Activated CD4-positive, alpha-beta T cell treated with anti-CD3 and anti-CD28 coated beads for 1 hour (primary cell): ENCODE measurements around the gene UBAP1.
"Not testable (repeated sequence)": the region's sequence is repeated elsewhere in the genome, so short reads cannot be mapped to it uniquely, and the experiment has no call there.

Experiments
- DNase-seq: peaks from one replicate; pipeline ENCODE4 v3.0.0-alpha.2; 2020

Gene UBAP1

DNA sequence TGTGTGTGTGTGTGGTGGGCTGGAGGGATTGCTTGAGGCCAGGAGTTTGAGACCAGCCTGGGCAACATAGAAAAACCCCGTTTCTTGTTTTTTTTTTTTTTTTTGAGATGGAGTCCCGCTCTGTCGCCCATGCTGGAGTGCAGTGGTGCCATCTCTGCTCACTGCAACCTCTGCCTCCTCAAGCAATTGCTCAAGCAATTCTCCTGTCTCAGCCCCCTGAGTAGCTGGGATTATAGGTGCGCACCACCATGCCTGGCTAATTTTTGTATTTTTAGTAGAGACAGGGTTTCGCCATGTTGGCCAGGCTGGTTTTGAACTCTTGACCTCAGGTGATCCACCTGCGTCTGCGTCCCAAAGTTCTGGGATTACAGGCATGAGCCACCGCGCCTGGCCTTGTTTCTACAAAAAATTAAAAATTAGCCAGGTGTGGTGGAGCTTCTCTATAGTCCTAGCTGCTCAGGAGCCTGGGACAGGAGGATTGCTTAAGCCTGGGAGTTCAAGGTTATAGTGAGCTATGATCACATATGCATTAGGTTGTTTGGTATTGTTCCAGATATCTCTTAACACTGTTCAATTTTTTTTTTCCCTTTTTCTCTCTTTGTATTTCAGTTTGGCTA, 47.4 kb downstream of the UBAP1 start:
- DNase-seq = not testable (repeated sequence)

DNA sequence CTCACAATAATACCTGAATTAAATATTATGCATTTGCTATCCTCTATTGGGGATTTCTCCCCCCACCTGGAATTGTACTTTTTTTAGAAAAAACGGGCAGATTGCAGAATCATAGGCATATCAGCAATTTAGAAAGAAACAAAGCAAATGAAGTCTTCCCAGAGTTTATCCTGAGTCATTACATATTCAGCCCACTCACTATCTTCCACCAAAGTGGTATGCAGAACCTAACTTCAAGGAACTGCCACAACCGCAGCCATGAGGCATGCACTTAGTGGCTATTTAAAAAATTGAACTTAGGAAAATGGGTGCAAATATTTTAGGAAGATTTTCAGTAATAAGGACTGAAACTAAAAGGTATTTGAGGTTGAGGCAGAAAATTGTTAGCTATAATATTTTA, 48.6 kb downstream of the UBAP1 start:
- DNase-seq = no peak

DNA sequence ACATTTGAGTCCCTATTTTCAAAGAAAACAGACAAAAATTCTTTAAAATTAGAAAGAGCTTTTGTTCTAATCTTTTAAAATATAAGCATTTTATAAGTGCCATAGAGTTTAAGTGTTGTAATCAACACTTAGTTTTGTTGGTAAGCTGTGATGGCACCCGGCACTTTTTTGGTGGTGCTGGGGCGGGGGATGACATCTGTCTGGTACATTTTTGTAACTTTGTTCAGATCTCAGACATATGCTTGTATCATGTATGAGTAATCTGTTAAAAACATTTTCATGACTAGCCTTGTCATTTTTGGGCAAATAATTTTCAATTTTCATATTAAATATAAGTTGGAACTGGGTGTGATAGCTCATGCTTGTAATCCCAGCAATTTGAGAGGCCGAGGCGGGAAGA, 51.7 kb downstream of the UBAP1 start:
- DNase-seq = no peak

DNA sequence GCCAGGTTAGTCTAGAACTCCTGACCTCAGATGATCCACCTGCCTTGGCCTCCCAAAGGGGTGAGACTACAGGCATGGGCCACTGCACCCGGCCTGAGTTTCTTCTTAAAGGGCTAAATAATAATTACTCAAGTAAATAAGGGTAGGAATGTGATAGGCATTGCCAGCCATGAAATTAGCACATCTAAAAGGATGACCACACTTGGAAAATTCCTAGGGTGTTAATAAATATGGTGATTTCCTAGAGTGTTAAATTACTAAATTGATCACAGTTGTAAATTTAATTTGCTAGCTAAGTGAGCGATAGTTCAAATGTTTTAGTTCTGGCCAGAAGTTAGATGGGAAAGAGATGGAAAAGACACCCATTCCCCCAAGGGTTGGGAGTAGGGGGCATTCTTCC, 53.4 kb downstream of the UBAP1 start:
- no peak for DNase-seq

DNA sequence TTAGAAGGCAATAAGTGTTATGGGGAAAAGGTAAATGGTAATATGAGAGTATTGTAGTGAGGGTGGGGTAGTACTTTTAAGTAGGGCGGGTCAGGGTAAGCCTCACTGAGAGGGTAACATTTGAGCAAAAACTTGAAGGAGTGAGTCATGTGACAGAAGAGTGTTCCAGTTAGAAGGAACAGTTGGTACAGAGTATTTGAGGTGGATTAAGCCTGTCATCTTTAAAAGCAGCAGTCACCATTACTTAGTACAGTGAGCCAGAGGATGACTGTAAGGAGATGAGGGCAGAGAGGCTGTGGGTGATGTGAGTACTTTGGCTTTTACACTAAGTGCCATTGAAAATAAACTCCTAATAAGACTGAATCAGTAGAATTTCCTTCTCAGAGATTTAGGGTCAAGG, 54.8 kb downstream of the UBAP1 start:
- DNase-seq = no peak

DNA sequence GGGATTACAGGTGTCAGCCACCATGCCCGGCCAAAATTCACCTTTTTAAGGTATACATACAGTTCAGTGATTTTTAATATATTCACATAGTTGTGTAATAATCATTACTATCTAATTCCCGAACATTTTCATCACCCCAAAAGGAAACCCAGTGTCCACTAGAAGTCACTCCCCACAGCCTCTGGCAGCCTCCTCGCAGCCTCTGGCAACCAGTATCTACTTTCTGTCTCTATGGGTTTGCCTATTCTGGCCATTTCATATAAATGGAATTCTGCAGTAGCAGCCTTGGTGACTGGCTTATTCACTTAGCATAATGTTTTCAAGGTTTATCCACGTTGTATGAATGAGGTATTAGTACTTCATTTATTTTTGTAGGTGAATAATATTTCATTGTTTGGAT, 59.0 kb downstream of the UBAP1 start:
- no peak for DNase-seq

DNA sequence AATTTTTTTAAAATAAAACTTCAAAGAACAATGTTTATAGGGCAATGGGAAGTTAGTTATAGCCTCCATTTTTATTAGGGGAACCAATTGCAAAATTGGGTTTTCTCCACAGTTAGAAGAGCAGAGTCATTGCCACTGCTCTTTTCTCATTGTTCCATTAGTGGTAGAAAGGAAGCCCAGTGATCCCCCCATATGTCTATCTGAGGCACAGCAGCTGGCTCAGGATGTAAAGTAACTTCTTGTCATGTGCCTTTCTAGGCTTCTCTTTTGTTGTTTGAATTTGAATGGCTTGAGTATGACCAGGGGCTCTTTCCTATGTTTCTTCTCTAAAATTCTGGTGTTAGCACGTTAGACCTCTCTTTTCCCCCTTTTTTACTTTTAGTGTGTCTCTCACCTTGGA, 61.2 kb downstream of the UBAP1 start:
- no peak for DNase-seq

DNA sequence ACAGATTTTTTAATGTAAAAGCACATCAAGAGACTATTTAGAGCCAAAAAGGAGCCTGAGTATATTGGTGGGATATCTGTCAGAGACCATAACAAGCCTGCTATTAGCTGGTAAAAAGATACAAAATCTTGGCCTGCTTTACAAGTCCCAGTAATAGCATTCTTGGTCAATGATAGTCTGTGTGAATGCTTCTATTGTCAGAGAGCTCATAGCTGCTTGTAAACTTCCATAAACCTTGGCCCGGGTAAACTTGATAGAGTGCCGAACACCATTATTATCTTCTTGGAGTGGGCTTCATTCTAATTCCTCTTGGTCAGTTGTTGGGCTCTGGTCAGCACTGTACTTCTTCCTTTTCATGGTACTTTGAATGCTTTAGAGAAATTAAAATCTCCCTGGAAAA, 64.0 kb downstream of the UBAP1 start:
- DNase-seq = no peak

DNA sequence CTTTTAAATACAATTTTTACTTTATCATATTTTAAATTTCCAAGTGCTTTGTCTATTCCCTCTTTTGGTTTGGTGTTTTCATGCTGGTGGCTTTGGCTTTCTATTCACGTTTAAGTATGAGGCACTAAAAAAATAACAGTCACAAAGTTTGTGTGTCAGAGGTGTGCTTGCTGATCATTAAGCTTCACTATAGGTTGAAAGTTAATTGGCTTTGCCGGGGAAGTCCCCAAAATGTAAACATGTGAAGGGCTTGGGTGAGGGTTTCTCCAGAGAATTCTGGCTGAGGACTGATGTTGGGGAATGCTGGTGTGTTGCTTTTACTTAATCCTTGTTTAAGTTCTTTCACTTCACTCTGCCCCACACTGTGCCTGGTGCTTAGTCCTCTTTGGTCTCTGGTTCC, 66.4 kb downstream of the UBAP1 start:
- DNase-seq = not testable (repeated sequence)

DNA sequence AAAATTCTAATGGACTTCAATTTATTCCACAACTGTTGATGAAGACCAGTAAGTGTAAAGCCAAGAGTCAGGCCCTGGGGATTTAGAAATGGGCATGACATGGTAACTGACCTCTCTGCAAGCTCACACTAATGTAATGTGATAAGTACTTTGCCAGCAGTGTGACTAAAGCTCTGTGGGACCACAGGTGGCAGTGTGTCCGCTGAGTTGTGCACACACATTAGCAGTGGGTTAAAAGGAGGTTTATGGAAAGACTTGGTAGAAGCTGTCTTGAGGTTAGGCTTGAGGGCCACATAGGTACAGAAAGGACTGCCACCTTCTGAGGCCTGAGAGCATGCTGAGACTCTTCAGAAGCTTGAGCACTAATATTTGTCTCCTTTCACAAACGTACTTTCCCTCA, 67.6 kb downstream of the UBAP1 start:
- DNase-seq = no peak

DNA sequence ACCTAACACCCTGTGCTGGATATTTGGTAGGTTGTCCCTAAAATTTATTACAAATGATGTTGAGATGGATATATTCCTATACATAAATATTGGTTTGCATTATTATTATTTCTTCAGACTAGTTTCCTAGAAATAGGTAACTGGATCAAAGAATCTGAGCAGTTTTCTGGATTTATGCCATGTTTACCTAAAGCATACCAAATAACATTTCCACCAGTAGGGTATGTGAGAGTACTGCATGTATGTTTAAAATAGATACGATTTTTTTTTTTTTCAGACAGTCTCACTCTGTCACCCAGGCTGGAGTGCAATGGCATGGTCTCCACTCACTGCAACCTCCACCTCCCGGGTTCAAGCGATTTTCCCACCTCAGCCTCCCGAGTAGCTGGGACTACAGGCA, 68.9 kb downstream of the UBAP1 start:
- not testable (repeated sequence) for DNase-seq

DNA sequence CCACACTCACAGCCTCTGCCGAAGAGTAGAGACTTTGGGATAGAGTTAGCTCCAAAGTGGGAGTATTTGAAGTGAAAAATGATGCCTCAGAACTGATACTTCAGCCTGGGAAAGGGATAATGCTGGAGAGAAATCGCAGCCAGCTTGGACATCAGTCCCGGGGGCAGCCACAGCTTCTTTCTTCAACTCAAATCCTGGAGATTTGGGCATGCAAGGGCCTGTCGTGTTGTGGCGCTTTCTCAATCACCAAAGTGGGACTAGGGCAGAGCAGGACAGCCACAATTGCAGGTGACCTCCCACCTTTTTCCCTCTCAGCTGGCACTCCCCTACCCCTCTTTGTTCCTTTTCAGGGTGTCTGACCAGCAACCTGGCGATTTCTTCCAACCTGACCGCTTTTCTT, 70.4 kb downstream of the UBAP1 start:
- DNase-seq = no peak

DNA sequence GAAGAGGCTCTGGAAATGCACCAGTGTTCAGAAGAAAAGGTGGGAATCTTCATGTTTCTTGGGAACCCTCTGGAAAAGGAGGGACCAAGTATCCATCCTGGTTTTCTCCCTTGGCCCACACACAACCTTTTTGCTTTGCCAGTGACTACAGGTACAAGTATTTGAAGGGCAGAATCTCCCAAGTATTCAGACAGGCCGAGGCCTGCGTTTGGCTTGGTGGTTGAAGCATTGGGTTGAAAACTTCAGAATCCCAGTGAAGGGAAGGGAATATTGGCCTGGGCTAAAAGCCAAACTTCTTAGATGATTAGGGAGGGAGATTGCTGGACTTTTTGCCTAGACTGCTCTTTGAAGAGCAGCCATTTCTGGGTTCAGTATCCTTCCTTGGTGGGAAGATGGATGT, 71.9 kb downstream of the UBAP1 start:
- DNase-seq = no peak

DNA sequence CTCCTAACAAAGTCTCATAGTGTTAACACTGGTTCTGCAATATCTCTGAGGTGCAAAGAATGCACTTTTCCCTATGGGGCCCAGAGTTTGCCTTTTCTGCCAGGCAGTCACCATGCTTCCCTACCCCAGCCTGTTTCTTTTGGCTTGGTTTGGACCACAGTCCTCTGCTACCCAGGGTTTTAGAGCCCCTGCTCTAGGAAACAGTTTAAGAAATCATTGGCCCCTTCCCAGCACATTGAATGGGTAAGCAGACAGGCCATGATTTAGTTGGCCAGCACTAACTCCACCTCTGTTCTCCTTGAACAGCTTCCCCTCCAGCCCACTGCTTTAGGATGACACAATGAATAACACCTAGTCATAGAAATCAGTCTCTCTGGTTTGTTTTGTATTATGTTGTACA, 73.2 kb downstream of the UBAP1 start:
- no peak for DNase-seq

DNA sequence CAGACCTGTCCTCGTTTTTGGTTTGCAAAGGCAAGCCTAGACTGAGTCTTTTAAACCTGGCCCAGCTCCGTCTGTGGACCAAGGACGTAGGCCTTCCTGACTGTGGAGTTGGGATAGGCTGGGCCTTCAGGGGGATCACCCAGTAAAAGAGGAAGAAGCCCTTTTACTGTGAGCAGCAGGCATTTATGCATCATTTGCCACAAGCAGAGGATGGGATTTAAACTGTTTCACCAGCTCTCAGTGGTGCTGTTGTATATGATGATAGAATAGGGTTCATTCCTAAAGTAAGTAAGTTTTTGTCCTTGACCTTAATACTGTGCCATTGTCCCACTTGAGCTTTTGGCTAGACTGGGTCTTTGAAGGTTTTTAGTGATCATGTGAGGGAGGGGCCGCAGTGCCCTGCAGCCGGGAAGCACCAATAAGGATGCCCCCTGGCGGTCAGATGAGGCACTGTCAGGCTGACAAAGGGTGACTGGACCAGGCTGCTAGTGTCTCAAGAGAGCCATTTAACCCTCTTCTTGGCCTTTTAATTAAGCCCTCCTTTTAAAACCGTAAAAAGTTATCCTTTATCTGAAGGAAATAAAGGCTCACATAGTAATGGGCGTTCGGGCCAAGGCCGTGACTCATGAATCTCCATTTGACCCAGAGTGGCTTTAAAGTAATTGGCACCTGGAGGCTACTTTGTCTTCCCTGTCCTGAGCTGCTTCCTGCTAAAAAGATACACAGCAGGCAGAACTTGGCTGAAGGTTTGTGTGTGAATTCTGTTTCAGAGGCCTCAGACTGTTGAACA, 74.0 kb downstream of the UBAP1 start:
- DNase-seq = peak; percentile 25

DNA sequence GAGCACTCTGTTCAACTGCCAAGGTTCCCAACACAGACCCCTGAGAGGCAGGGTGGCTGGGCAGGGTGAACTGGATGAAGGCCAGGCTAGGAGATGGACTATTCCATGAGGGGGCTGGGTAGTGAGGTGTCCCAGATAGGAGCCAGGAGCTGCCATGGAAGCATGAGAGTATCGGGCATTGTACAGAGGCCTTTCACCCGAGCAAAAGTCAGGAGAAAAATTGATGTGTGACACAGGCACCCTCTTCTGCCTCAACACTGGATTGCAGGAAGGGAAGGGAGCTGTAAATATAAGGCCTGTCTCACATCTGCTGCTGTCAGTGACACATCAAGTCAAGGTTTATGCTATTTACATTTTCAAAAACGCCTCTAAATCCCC, 74.6 kb downstream of the UBAP1 start:
- DNase-seq = no peak

DNA sequence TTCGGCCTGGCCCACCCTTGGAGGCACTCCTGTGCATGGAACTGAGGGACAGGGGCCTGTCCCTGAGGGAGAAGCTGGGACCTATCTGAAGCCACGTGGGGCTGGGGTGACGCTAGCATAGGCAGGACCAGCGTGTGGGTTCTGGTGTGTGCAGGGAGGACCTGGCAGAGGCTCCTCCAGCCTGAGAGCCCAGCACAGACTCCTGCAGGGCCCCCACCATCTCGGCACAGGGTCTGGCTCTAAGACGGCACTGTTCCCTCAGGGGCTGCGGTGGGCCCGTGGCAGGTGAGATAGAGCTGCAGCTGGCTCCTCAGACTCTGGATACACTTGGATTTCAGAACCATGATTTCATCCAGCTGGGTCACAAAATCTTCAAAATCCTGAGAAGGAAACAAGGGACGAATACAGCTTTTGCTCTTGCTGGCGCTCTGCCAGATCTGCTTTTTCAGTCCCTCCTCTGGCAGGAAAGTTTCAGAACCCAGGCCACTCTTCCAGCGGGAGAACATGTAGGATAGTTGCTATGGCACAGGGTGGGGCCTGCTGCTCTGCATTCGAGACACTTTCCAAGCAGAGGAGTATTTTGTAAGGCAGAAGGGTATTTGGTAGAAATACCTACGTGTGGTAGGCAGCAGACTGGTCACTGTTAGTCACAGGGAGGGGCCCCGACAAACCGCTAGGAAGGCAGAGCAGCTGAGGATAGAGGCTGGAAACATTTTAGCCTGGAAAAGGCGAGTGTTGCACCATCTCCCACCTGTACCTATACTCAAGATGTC, 75.5 kb downstream of the UBAP1 start:
- DNase-seq = no peak

DNA sequence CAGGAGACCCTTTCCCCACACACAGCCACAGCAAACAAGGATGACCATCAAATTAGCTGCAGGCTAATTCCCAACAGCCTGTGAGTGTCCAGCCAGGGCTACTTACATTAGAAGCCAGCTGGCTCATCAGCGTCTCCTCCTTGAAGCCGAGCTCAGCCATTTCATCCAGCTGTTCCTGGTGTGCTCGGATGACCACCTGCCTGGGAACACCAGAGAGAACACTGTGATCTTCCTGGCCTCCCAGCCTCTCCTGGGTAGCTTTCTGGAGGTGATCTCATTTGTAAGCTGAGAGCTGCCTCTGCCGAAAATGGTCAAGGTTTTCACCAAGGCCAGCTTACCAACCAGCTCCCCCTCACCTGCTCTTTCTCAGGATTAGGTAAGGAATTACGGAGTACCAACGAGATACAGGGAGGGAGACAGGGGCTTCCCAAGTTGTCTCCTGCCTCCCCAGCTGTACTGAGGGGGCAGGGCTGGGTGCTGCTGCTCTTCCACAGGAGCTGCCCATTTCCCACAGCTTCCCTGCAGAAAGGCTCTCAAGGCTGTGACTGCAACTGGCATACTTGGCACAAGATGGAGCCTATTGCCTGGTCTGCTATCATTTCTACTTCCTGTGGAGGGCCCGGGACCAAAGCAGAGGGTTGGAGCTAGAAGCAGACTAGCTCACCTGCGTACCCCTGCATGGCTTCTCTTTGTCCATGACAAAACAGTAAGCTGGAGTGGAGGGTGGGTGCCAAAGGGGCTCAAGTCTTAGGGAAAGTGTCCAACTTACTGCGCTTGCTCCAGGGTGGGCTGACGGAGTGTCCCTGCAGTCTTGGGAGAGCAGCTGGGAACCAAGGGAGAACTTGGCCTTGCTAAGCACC, 76.4 kb downstream of the UBAP1 start:
- no peak for DNase-seq

DNA sequence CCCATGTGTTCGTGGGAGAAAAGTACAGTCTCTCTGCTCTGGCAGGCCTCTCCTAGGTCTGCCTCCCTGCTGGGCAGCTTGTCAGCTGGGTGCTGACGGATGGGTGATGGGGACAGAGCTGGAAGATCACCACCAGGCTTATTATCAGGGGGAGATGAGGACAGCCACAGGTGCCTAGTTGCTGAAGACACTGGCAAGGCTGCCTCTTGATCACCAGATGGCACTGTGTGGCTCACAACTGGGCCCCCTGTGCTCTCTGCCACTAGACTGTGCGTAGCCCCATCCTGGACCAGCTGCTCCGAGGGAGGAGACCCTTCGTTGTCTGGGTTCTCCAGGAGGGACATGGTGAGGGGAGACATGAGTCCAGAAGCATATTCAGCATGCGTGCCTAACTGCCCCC, 77.3 kb downstream of the UBAP1 start:
- DNase-seq = no peak

DNA sequence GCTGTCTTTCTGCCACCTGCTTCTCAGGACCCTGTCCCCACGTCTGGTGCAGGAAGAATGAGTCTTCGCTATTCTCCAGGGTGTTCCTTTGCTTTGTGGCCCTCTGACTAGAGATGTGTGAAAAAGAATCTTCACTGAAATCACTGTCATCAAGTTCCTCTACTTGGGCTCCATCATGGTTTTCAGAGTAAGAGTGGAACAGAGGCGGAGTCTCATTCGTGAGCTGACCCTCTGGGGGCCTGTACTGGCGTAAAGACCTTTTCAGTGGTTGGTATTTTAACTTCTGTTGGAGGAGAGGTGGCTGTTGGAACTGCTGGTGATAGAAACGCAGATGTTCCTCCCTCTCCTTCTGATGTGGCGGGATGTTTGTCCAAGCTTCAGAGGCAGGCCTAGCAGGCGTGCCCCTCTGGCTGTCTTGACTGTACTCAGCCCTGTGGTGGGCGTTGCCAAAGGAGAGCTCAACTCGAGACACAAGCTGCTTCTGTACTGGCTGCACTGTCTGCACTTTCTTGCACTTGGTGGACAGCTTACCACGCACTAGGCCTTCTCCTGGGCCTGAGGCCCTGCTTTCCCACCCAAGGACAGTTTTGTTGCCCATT, 78.2 kb downstream of the UBAP1 start:
- DNase-seq = no peak

DNA sequence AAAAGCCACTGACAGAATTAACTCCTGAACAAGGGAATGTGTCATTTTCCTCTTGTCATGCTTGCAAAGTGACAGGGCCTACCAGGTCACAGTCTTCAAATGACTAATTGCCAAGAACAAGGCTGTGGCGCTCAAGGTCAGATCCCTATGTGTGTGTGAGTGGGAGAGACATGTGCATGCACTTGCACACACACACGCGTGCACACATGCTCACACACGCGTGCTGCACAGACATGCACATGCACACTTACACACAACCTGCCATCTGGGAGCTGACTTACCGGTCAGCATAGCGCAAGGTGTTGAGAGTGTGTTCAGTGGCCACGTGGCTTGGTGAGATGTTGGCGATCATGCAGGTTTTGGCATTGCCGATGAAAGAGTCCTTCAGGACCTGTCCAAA, 80.5 kb downstream of the UBAP1 start:
- no peak for DNase-seq

DNA sequence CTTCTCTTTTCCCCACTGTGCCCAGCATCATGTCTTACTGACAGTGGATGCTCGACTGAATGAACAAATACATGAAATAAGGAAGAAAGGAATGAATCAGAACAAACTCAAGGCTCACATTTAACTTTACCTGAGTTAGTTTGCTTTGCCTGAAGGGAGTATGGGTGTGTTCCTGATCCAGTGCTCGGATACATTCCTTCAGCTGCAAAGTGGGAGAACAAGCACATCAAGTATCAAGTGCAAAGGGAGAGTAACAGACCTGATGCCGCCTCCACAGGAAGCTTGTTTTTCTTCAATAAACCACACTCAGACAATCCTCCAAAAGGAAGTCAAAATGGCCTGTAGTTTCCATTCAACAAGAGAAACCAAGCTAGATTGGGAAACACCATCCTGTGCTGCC, 84.1 kb downstream of the UBAP1 start:
- DNase-seq = no peak

DNA sequence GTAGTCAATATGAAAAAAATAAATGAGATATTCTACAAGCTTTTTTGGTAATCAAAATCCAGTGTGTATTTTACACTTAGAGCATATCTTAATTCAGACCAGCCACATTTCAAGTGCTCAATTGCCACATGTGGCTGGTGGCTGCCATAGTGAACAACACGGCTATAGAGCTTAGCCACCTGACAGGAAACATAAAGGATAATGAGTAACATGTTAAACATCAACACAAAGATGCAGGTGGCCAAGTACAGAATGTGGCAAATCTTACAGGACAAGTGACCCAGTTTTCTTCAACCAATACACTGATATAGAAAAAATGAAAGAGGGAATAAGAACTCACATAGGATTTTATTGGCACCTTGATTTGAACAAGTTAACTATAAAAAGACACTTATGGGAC, 88.8 kb downstream of the UBAP1 start:
- DNase-seq = no peak
